Measurements from ENCODE around the gene C1orf21.
"Not testable (repeated sequence)": the region's sequence is repeated elsewhere in the genome, so short reads cannot be mapped to it uniquely, and the experiment has no call there.

The C1orf21 gene, protein sequence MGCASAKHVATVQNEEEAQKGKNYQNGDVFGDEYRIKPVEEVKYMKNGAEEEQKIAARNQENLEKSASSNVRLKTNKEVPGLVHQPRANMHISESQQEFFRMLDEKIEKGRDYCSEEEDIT

DNA sequence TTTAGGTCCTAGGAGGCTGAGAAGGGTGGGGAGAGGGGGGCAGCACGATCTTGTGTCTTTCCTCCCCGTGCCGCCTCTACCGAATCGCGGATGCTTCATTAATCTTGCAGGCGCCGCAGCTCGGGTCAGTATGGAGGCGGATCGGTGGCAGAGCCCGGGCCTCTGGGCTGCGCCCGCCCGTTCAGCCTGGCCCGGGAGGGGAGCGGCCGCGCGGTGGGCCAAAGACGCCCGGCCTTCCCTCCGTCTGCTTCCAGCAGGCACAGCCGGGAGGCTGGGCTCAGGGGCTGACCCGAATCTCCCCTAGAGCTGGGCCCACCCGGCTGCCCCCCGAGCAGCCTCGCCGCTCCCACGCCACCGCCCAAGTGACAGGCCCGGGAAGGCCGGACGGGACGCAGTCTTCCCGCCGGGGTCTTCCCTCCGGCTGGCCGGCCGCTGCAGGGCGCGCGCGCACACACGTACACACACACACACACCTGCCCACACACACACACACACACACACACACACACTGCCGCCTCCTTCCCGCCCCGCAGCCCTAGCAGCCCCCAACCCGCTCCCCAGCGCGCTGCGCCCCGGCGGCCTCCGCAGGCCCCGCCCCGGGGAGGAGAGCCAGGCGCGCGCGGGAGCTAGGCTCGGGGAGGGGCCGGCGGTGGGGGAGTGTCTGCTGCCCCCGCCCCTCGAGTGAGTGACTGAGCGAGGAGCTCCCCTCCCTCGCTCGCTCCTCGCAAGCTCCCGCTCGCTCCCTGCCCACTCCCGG is at the start of gene C1orf21:
Gene C1orf21, plus strand, starts transcription at position 718 of the 757 bp plus-strand sequence. CDS start 90,481 bp downstream, outside the sequence.
- peak; percentile 92 for DNase-seq (ENCODE audit: low read depth)

DNA sequence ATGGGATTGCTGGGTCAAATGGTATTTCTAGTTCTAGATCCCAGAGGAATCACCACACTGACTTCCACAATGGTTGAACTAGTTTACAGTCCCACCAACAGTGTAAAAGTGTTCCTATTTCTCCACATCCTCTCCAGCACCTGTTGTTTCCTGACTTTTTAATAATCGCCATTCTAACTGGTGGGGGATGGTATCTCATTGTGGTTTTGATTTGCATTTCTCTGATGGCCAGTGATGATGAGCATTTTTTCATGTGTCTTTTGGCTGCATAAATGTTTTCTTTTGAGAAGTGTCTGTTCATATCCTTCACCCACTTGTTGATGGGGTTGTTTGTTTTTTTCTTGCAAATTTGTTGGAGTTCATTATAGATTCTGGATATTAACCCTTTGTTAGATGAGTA is 49.0 kb upstream of the C1orf21 start:
- not testable (repeated sequence) for DNase-seq (ENCODE audit: low read depth)

DNA sequence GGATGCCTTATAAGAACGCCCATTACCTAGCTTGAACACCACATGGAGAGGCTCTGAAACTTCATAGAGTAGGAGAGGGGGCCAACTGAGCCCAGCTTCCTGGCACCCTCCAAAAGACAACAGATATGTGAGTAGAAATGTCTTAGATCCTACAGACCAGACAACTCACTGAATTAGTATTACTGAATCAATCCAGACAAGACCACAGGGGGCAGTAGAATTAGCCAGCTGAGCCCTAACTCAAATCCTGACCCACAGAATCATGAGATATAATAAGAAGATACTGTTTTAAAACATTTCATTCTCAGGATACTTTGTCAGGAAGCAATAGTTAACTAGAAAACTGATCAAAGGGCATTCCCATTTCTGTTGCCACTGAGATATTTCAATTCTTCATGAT is 45.8 kb upstream of the C1orf21 start:
- peak; percentile 13 for DNase-seq (ENCODE audit: low read depth)

DNA sequence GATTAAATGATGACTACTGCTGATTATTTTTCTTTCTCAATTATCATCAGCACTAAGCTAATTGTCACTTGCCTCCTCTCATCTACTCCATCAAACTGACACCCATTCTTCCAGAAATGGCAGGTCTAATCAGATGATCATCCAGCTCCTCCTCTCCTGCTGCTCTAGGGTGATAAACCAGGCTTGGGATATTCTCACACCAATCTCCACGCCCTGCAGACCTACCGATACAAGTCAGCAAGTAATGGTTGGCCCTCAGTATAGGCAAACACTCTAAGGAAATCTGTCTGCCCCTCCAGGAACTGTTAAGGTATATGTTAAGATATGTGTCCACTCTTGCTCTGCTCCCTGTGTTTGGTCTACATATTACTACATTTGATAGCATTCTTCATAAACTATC is 36.3 kb upstream of the C1orf21 start:
- DNase-seq (ENCODE audit: low read depth), result no peak

DNA sequence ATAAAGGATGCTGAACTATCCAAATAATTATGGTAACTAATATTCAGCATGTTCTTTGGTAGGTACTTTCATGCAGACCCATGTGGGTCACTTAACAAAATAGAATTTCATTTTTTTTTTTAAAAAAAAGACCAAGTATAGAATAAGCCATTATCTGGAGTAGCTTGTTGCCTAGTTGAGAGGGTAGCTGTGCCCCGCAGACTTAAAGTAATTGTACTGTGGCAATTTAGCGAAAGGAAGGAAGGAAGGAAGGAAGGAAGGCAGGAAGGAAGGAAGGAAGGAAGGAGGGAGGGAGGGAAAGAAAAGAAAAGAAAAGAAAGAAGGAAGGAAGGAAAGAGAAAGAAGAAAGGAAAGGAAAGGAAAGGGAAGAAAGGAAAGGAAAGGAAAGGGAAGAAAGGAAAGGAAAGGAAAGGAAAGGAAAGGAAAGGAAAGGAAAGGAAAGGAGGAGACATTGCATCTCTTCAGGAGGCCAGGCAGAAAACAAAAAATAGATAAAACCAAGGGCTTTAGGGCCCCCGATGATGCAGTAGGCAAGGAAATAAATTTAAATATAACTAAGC is 35.3 kb upstream of the C1orf21 start:
- no peak for DNase-seq (ENCODE audit: low read depth)

DNA sequence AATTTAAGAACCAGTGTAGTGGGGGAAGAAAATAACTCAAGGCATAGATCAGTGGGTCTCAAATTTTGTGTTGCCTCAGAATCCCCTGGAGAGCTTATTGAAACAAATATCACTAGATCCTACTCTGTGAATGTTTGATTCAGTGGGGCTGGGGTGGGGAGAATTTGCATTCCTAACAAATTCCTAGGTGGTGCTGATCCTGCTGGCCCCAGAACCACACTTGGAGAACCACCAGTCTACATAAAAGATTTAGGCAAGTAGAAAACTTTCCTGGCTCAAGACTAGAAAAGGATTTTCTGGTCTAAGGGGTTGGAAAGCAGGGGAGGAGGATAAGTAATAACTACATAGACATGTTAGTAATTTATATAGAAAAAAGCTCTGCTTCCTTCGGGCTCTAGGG is 34.1 kb upstream of the C1orf21 start:
- DNase-seq (ENCODE audit: low read depth), result no peak

- DNase-seq (ENCODE audit: low read depth), result no peak
These were observed 32.1 kb upstream of the C1orf21 start for GRCh38 chr1:184354719-184355118.

DNA sequence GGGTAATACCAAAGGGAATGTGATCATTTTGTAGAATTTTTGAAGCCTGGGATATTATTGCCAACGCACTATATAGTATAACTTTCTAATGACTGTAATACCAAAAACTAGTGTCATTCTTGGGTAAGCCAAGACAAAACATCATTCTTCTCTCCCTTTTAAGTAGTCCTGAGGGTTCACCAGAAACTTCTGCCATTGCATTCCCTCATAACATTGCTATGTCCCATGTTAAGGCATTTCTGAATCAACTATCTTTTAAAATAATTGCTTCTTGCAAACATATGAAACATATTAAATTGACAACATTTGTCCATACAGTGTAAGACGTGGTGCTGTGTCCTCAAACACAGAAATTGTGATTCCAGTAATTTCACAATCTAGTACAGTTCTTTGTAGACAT is 29.9 kb upstream of the C1orf21 start:
- DNase-seq (ENCODE audit: low read depth), result no peak

DNA sequence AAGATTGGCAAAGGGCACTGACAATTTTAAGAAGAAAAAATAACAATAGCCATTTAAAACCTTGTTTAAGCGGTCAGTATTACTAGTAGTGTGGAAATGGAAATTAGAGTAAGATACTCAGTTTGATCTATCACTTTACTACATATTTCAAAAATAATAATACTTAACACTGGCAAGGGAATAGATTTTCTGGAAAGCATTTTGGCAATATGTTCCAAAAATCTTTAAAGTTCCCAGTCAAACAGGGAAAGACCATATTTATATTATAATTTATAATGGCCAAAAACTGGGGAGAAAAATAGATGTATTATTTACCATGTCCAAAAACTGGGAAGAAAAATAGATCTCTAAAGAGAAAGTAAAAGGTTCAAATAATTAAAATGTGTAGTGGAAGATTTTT is 28.6 kb upstream of the C1orf21 start:
- DNase-seq (ENCODE audit: low read depth), result no peak

DNA sequence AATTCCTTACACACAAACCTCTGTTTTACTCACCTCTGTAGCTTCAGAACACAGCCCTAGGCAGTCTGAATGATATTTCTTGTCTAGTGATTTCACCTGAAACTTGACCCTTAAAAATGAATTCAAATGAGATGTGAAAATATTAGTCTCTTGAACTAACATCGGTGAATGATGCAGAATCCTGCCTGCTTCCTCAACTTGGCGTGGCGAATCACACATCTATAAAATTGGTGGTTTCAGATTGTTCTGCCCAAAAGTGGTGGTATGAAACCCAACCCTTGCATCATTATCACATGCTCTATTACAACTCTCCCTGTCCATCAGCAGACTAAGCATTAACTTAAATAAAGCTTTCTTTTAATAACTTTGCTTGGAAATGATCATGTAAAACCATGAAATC is 26.9 kb upstream of the C1orf21 start:
- DNase-seq (ENCODE audit: low read depth), result no peak

- DNase-seq (ENCODE audit: low read depth), result peak; percentile 1
These were observed 24.0 kb upstream of the C1orf21 start for GRCh38 chr1:184362876-184363275.

DNA sequence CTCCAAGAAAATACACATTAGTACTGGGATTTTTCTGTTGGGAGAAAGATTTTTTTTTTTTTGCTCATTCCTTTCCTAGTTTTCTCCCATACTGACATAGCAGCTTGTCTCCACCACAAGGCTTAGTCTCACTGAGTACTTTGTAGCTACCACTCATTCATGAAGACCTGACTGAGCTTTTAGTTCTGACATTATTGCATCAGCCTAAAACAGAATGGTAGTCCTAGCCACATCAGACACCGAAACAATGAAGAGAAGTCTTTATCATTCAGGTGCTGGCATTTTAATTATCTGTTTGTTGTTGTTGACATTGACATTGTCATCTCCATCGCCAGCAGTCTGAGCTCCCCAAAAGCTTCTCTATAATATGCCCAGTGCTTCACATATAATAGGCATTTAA is 21.1 kb upstream of the C1orf21 start:
- no peak for DNase-seq (ENCODE audit: low read depth)

DNA sequence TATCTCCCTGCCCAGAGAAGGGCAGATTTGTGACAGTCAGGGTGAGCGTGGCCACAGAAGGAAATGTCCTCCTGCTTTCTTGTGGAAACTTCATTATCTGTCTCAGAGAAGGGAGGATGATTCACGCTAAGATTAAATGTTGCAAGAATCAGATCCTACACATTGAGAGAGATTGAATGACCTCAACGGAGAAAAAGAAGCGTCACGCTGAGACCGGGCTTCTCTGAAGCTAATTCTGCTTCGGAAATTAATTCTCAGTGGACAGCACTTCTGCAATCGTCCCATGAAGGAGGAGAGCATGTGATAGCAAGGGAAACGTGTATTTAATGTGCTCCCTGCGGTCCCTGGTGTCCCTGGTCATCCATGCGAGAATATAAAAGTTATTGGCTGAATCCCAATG is 19.8 kb upstream of the C1orf21 start:
- DNase-seq (ENCODE audit: low read depth), result no peak

DNA sequence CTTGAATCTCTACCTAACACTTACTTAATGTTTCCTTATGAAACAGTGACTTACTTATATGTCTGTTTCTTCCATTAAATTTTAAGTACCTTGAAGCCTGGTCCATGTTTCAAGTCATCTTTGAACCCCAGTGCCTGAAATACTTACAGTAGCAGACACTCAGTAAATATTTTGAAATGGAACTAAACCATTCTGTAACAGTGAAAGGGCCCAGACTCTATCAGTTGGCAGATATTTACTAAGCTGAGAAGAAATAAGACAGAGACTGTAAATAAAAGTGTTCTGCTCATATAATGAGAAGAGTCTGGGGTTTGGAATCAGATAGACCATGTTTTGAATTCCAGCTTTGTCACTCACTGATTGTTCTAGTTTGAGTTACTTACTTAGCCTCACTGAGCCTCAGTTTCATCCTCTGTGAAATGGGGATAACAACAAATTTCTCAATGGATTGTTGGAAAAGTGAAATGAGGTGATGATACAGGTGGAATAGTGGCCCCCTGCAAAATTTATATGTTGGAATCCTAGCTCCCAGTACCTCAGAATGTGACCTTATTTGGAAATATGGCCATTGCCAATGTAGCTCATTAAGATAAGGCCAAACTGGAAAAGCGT is 19.3 kb upstream of the C1orf21 start:
- DNase-seq (ENCODE audit: low read depth), result no peak

DNA sequence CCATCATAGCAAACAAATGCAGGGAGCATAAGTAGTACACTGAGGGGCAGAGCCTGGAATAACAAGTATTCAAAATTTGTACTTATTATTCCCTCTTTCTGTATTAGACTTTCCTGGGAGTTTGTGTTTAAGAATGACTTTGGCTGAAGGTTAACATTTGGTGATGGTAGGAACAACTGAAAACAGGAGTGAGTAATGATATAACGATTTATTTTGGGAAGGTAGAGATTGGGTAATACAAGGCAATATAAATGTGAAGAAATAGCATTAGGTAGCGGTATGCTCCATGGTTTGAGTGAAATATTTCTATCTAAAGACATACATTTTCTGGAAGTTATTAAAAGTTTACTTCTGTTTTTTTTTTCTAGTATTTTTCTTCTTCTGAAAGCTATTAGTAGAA is 18.5 kb upstream of the C1orf21 start:
- DNase-seq (ENCODE audit: low read depth), result no peak

DNA sequence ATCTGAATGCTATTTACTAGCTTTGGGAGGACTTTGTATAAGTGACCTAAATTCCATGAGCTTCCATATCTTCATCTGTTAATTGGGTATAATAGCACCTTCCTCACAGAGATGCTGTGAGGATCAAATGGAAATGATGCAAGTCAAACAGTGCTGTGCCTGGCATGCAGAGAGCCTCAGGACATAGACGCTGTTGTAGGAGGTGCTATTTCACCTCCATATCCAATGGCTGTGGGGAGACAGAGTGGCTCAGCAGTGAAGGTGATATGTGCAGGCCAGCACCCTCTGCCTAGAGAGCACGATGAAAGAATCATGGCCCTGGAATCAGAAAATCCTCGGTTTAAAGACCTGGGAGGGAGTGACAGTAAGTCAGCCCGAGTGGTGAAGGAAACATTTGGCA is 16.0 kb upstream of the C1orf21 start:
- no peak for DNase-seq (ENCODE audit: low read depth)

GRCh38 chr1:184373155-184373554 is 13.7 kb upstream of the C1orf21 start:
- no peak for DNase-seq (ENCODE audit: low read depth)

DNA sequence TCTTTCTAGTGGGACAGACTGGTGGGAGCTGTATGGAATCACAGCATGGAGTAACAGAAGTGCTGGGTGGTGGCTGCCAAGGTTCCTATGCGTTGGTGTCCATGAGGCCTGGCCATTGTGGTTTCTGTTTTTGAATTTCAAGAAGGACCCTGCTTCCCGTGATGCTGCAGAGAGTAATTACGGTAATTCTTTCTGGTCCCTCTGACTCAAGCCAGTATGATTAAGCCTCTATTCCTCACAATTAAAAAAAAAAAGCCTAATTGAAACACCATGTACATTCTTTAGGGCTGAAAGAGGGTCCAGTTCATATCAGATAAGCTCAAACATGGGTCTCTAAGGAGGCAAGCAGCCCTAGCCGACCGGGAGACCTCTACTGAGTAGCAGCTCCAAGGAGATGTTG is 10.5 kb upstream of the C1orf21 start:
- peak; percentile 4 for DNase-seq (ENCODE audit: low read depth)

GRCh38 chr1:184379111-184379752 is 7.6 kb upstream of the C1orf21 start:
- DNase-seq (ENCODE audit: low read depth), result peak; percentile 19

DNA sequence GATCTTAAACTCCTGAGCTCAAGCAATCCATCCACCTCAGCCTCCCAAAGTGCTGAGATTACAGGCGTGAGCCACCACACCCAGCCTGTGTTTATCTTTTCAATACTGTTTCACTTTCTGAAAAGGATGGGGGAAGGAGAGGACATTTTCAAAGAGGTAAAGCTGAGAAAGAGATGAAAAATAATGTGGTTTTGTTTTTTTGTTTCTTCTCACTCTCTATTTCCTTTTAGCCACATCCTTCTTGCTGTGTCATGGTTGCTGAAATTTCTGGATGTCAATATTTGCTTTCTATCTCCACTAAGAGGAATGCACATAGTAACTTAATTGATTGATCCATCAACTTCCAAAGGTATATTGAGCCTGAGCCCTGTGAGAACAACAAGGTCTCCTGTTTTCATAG is 6.4 kb upstream of the C1orf21 start:
- DNase-seq (ENCODE audit: low read depth), result no peak

DNA sequence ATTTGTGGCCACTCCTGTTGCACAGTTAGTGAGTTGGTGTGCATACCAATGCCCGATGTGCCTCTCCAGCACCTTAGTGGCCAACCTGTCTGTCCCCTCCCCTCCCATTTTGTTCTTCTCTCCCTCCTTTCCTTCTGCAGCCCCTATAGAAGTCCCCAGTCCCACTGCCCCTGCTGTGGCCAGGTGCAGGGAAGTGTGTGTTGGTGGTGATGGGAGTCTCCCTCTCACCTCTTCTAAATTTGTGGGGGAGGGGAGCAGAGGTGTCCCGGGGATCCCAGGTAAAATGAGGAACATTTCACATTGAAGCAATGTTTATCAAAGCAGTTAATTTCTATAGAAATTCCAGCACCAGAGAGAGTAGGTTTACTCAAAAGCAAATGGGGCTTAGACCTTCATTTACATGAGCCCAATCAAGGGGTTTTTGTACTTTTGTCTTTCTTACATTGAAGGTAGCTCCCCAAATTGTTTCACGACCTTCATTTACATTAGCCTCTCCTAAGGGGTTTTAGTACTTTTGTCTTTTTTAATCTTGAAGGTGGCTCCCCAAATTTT is 3.0 kb upstream of the C1orf21 start:
- no peak for DNase-seq (ENCODE audit: low read depth)

DNA sequence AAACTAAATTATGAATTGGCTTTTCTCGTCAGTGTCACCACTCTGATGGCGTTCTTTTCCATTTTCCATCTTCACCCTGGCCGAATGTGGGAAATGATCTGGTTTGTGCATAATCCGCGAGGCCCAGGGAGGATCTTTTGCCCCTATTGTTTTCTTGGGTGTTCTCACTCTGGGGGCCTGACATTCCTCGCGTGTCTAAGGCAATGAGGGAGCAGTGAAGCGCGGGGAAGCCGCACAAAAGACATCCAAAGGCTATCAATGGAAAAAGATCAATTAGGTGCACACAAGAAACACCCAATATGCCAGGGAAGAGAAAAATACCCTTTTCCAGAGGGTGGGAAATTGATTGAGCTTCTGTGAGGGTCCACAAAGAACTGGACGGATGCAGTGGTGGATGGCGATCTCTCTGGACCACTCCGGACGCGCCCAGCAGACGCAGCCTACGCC is 941 bp upstream of the C1orf21 start:
- DNase-seq (ENCODE audit: low read depth), result no peak

Data from ELR (cell line).